PC-9 (cell line): Measurements from ENCODE around the gene HTRA2. TPM values are rescaled to one million over a fixed set of nuclear protein-coding genes. Genes with fewer than 3 reads are reported as not detected.

Experiments used
- BruUV-seq: library from RNA; stranded (reverse); fragments of 400-500 nt; replicated peaks from 2 replicates; lab custom pipeline; 2021; lab: Mats Ljungman, UMichigan
- CTCF ChIA-PET: fragments of 300-600 bp; sonication (Branson Sonifier 250); formaldehyde crosslinking; loops from one replicate; lab custom pipeline; 2022; ENCODE audit warnings: antibody characterized with exemption; lab: Charles Lee
- POLR2A ChIA-PET: fragments of 300-600 bp; sonication (Branson Sonifier 250); formaldehyde crosslinking; loops from one replicate; lab custom pipeline; 2022; ENCODE audit warnings: antibody characterized with exemption; ENCODE audit not compliant: unreplicated experiment; lab: Charles Lee
- DNase-seq, 2 experiments: peaks; one replicate each; pipeline versions ENCODE4 v3.0.0 to v3.0.0-alpha.2; 2015 to 2022; ENCODE audit warnings: mixed read lengths in 1 of 2
- H2AFZ ChIP-seq: fragments of 200-600 bp; sonication (generic); 2 replicates; pipeline ENCODE4 v1.8.1; 2017; ENCODE audit warnings: antibody characterized with exemption
- H3F3A ChIP-seq: fragments of 200-600 bp; sonication (generic); 2 replicates; pipeline ENCODE4 v1.8.1; 2017; ENCODE audit warnings: antibody characterized with exemption, mild to moderate bottlenecking, low read depth; ENCODE audit not compliant: insufficient read depth
- H3K27ac ChIP-seq: fragments of 200-600 bp; sonication (generic); 2 replicates; pipeline ENCODE4 v1.6.1; 2016; ENCODE audit warnings: mixed run types
- H3K27me3 ChIP-seq: fragments of 200-600 bp; sonication (generic); 2 replicates; pipeline ENCODE4 v1.6.1; 2016; ENCODE audit warnings: low read depth, mixed run types; ENCODE audit not compliant: insufficient read depth
- H3K36me3 ChIP-seq: fragments of 200-600 bp; sonication (generic); 2 replicates; pipeline ENCODE4 v1.6.1; 2016; ENCODE audit warnings: low read depth, mixed run types
- H3K4me1 ChIP-seq: fragments of 200-600 bp; sonication (generic); replicated peaks from 2 replicates; pipeline ENCODE4 v1.6.1; 2016; ENCODE audit warnings: mixed run types; ENCODE audit not compliant: insufficient read depth
- H3K4me2 ChIP-seq: fragments of 200-600 bp; sonication (generic); 2 replicates; pipeline ENCODE4 v1.6.1; 2017; ENCODE audit warnings: mixed run types
- H3K4me3 ChIP-seq: fragments of 200-600 bp; sonication (generic); 2 replicates; pipeline ENCODE4 v1.6.1; 2016; ENCODE audit warnings: mixed run types
- H3K79me2 ChIP-seq: fragments of 200-600 bp; sonication (generic); 2 replicates; pipeline ENCODE4 v1.6.1; 2017; ENCODE audit warnings: low read depth, mixed run types
- H3K9me2 ChIP-seq: fragments of 200-600 bp; sonication (generic); 2 replicates; pipeline ENCODE4 v1.8.1; 2017; ENCODE audit warnings: mild to moderate bottlenecking; ENCODE audit not compliant: insufficient read depth
- H3K9me3 ChIP-seq: fragments of 200-600 bp; sonication (generic); 2 replicates; pipeline ENCODE4 v1.8.1; 2016; ENCODE audit warnings: low read depth; ENCODE audit not compliant: insufficient read depth
- H4K20me1 ChIP-seq: fragments of 200-600 bp; sonication (generic); 2 replicates; pipeline ENCODE4 v1.8.1; 2017; ENCODE audit not compliant: insufficient read depth
- CTCF ChIP-seq: fragments of 200-600 bp; sonication (generic); conservative IDR thresholded peaks from 2 replicates; pipeline ENCODE4 v1.6.1; 2017; ENCODE audit warnings: mixed run types, antibody characterized with exemption, mild to moderate bottlenecking, moderate library complexity
- EZH2 ChIP-seq: fragments of 200-600 bp; sonication (generic); IDR thresholded peaks from 2 replicates; pipeline ENCODE4 v1.8.0; 2017; ENCODE audit warnings: antibody characterized with exemption, low read depth
- intact Hi-C: fragments of 100-400 bp; cut with micrococcal nuclease; formaldehyde crosslinking; loops from one replicate; pipeline ENCODE4 v1.10.0; 2022; ENCODE audit not compliant: unreplicated experiment
- total RNA-seq: library from RNA; stranded (reverse); gene quantifications from 2 replicates; pipeline ENCODE4 v1.2.3, GENCODE V29; 2021

HTRA2 gene
- total RNA-seq, 1 experiment from 2014 or later = 23.5 TPM

DNA sequence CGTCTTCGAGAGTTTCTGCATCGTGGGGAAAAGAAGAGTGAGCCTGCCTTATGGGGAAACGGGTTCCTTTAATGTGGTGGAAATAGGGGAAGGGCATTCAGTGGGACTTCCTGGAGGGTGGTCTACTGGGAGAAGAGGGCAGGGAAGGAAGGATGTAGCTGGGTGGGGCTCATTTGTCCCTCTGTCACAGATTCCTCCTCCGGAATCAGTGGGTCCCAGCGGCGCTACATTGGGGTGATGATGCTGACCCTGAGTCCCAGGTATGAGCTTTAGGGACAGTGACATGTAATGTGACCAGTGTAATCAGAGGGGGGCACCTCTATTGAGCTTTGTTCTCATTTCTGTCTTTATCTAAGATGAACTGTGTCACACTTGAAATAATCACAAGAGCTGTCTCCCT is 1.9 kb downstream of the HTRA2 start:
- H3K79me2 ChIP-seq = peaks cover 37% of the 10 kb centered on the region
- H3K9me3 ChIP-seq = no peaks in the 10 kb centered on the region
- H3K9me2 ChIP-seq = no peaks in the 10 kb centered on the region
- H3K27ac ChIP-seq = no peak overlapping the region
- H3K4me1 ChIP-seq = peaks cover 18% of the 10 kb centered on the region
- ChIA-PET CTCF (interaction anchor here (0.8 to 1.2 kb wide), 3 partner anchors 13 to 282 kb away, joined by 3 to 6 read pairs (median 3); no protein-coding TSS in a partner anchor), POLR2A (interaction anchor here (0.6 kb wide), 1 partner anchor 50 kb away, joined by 3 read pairs; no protein-coding TSS in a partner anchor)
- TF ChIP-seq CTCF = no peak
- no peak for TF ChIP-seq EZH2
- H3K36me3 ChIP-seq = peaks cover 13% of the 10 kb centered on the region
- BruUV-seq = no TSS peak
- no peaks in the 10 kb centered on the region for H3K27me3 ChIP-seq
- peaks cover 9% of the 10 kb centered on the region; the same call in 1 of the 2 replicates for H4K20me1 ChIP-seq
- H3F3A ChIP-seq = peaks cover 12% of the 10 kb centered on the region; the same call in 1 of the 2 replicates
- H2AFZ ChIP-seq = no peak overlapping the region
- no peak overlapping the region for H3K4me3 ChIP-seq
- peak overlapping the region; percentile 84; the same call in 1 of the 2 replicates for H3K4me2 ChIP-seq
- DNase-seq = no peak
- intact Hi-C loops = loop anchor here (5.0 kb wide), 3 partner anchors 56 to 264 kb away; no protein-coding TSS in a partner anchor

- H3K9me3 ChIP-seq = no peaks in the 10 kb centered on the region
- peaks cover 32% of the 10 kb centered on the region for H3K79me2 ChIP-seq
- H2AFZ ChIP-seq = no peak overlapping the region
- peak in 1 of 2 experiments; percentile 62 for DNase-seq
- ChIA-PET CTCF (interaction anchor here (0.8 to 1.2 kb wide), 3 partner anchors 13 to 282 kb away, joined by 3 to 6 read pairs (median 3); no protein-coding TSS in a partner anchor), POLR2A (interaction anchor here (0.6 kb wide), 1 partner anchor 51 kb away, joined by 3 read pairs; no protein-coding TSS in a partner anchor)
- peaks cover 7% of the 10 kb centered on the region; the same call in 1 of the 2 replicates for H3K36me3 ChIP-seq
- peaks cover 18% of the 10 kb centered on the region for H3K4me1 ChIP-seq
- H3K9me2 ChIP-seq = no peaks in the 10 kb centered on the region
- peak; percentile 69 for TF ChIP-seq CTCF
- TF ChIP-seq EZH2 = no peak
- BruUV-seq = no TSS peak
- intact Hi-C loops = loop anchor here (5.0 kb wide), 3 partner anchors 55 to 265 kb away; no protein-coding TSS in a partner anchor
- no peak overlapping the region for H3K27ac ChIP-seq
- peaks cover 12% of the 10 kb centered on the region; the same call in 1 of the 2 replicates for H3F3A ChIP-seq
- H3K27me3 ChIP-seq = no peaks in the 10 kb centered on the region
- H3K4me2 ChIP-seq = no peak overlapping the region; the same call in 1 of the 2 replicates
- peaks cover 9% of the 10 kb centered on the region; the same call in 1 of the 2 replicates for H4K20me1 ChIP-seq
- no peak overlapping the region for H3K4me3 ChIP-seq
Measured at GRCh38 chr2:74532222-74532621, 2.5 kb downstream of the HTRA2 start.

GRCh38 chr2:74533464-74533863 is 3.7 kb downstream of the HTRA2 start:
- Histone ChIP-seq H2AFZ (no peak overlapping the region), H3K4me2 (no peak overlapping the region), H4K20me1 (peaks cover 1% of the 10 kb centered on the region; the same call in 1 of the 2 replicates), H3K36me3 (no peaks in the 10 kb centered on the region), H3K79me2 (peaks cover 19% of the 10 kb centered on the region), H3K4me1 (peaks cover 9% of the 10 kb centered on the region), H3F3A (peaks cover 9% of the 10 kb centered on the region; the same call in 1 of the 2 replicates), H3K4me3 (no peak overlapping the region), H3K27me3 (no peaks in the 10 kb centered on the region), H3K9me2 (no peaks in the 10 kb centered on the region), H3K27ac (no peak overlapping the region), H3K9me3 (no peaks in the 10 kb centered on the region)
- DNase-seq = no peak
- POLR2A ChIA-PET = no interaction called here
- TF ChIP-seq CTCF (no peak), EZH2 (no peak)
- CTCF ChIA-PET = no interaction called here
- intact Hi-C loops = loop anchor here (5.0 kb wide), 3 partner anchors 54 to 266 kb away; no protein-coding TSS in a partner anchor
- no TSS peak for BruUV-seq
